Transverse colon (tissue), 3 donors: ENCODE data around the gene SLC6A16.
"Not testable (repeated sequence)": the region's sequence is repeated elsewhere in the genome, so short reads cannot be mapped to it uniquely, and the experiment has no call there.

Experiments used
- EP300 ChIP-seq: sonication (generic); formaldehyde crosslinking; IDR thresholded peaks from one replicate; pipeline ENCODE4 v1.6.1; 2017; ENCODE audit warnings: antibody characterized with exemption, low read depth
- POLR2AphosphoS5 ChIP-seq, 3 donors: sonication (generic); formaldehyde crosslinking; IDR thresholded peaks; one replicate each; pipeline ENCODE4 v1.6.1; 2016; ENCODE audit warnings: antibody characterized with exemption in 3 of 3

- not testable (repeated sequence) for TF ChIP-seq EP300; POLR2AphosphoS5 (IDR thresholded peaks at IDR 0.05)
Measured at GRCh38 chr19:49306734-49307133, 18.3 kb downstream of the SLC6A16 start.
